NT2/D1 (cell line): ENCODE results near the gene ADA.
"Not testable (repeated sequence)": the region's sequence is repeated elsewhere in the genome, so short reads cannot be mapped to it uniquely, and the experiment has no call there.

Experiments
- DNase-seq: peaks from one replicate; pipeline ENCODE4 v3.0.0-alpha.2; 2011; ENCODE audit warnings: low read depth, low spot score
- H3K27me3 ChIP-seq: 2 replicates; pipeline ENCODE4 v1.6.0; 2011; ENCODE audit warnings: mild to moderate bottlenecking; ENCODE audit not compliant: insufficient read length, insufficient read depth
- H3K36me3 ChIP-seq: 2 replicates; pipeline ENCODE4 v1.6.1; 2011; ENCODE audit warnings: mild to moderate bottlenecking, low read length, mixed read lengths; ENCODE audit not compliant: insufficient read depth, insufficient read length
- H3K4me1 ChIP-seq: 2 replicates; pipeline ENCODE4 v1.5.1; 2011; ENCODE audit not compliant: insufficient read depth, insufficient read length
- H3K4me3 ChIP-seq: 2 replicates; pipeline ENCODE4 v1.5.1; 2011; ENCODE audit warnings: low read depth; ENCODE audit not compliant: insufficient read length
- H3K9ac ChIP-seq: 2 replicates; pipeline ENCODE4 v1.6.0; 2011; ENCODE audit warnings: low read depth; ENCODE audit not compliant: insufficient read length
- H3K9me3 ChIP-seq: 2 replicates; pipeline ENCODE4 v1.5.1; 2011; ENCODE audit warnings: mild to moderate bottlenecking, low read length; ENCODE audit not compliant: insufficient read depth
- SUZ12 ChIP-seq: IDR thresholded peaks from 2 replicates; pipeline ENCODE4 v1.6.1; 2011; ENCODE audit not compliant: insufficient read length, insufficient read depth; ENCODE audit errors: extremely low read depth
- YY1 ChIP-seq: IDR thresholded peaks from 2 replicates; pipeline ENCODE4 v1.6.1; 2011; ENCODE audit not compliant: insufficient read length, insufficient read depth
- ZNF274 ChIP-seq: IDR thresholded peaks from 2 replicates; pipeline ENCODE4 v1.6.1; 2011; ENCODE audit warnings: mild to moderate bottlenecking, low read depth, low read length

The ADA gene

DNA sequence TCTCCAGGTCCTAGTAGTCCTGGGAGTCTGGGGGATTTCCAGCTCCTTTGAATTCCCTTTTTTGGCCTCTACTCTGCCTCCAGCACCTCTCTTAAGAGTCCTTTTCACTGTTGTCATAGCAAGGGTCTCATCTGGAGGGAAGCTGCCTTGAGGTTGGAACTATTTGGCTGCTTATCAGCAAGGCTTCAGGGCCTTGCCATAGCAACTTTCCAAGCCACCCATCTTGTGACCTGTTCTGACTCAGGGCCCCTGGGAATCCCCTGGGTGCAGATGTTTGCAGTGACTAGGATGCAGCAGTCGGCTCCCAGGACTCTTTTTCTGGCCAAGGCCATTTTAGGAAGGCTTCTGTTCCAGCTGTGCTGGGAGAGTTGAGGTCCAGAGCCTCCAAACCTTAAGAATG is 56.8 kb downstream of the ADA start:
- Histone ChIP-seq H3K27me3 (no peaks in the 10 kb centered on the region), H3K36me3 (peaks cover 8% of the 10 kb centered on the region), H3K4me1 (peaks cover 10% of the 10 kb centered on the region), H3K9me3 (no peaks in the 10 kb centered on the region), H3K9ac (no peak overlapping the region), H3K4me3 (no peak overlapping the region)
- TF ChIP-seq SUZ12 (no peak), ZNF274 (no peak), YY1 (no peak)
- no peak for DNase-seq

DNA sequence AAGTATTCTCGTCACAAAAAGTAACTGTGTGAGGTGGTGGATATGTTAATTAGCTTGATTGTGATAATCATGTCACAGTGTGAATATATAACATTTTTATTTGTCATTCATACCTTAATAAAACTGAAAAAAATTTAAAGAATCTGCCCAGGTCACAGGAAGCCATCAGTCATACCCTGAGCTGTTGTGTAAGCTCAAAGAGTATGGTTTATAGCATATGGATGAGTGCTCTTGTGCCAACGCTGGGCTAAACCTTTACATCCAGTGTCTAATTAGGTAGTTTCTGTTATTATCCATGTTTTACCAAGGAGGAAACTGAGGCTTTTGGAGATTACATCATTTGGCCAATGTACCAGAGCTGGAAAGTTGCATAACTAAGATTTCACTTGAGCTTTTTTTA is 57.7 kb downstream of the ADA start:
- H3K9ac ChIP-seq = no peak overlapping the region
- peaks cover 10% of the 10 kb centered on the region for H3K4me1 ChIP-seq
- H3K27me3 ChIP-seq = no peaks in the 10 kb centered on the region
- no peak overlapping the region for H3K4me3 ChIP-seq
- peaks cover 8% of the 10 kb centered on the region for H3K36me3 ChIP-seq
- TF ChIP-seq ZNF274 (no peak), SUZ12 (no peak), YY1 (no peak)
- no peak for DNase-seq
- H3K9me3 ChIP-seq = no peaks in the 10 kb centered on the region

DNA sequence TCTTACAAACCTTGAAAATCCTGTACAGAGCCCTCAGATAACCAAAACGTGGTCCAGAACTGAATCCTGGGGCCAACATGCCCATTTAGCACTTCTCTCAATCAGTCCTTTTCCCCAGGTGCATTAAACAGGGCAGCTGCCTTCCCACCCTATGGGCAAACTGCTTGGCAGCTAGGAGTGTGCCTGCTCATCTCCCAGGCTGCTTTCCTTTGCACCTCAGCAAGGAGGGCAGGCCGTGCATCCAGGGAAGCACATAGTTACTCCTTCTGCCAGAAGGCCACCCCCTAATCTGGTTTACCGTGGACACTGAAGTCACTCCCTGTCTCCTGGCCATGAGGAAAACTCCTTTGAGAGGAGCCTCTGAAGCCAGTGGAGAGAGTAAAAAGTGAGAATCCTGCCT is 59.1 kb downstream of the ADA start:
- Histone ChIP-seq H3K36me3 (peaks cover 8% of the 10 kb centered on the region), H3K9ac (no peak overlapping the region), H3K9me3 (no peaks in the 10 kb centered on the region), H3K4me1 (peaks cover 6% of the 10 kb centered on the region), H3K27me3 (no peaks in the 10 kb centered on the region), H3K4me3 (no peak overlapping the region)
- TF ChIP-seq YY1 (no peak), SUZ12 (no peak)
- no peak for DNase-seq

DNA sequence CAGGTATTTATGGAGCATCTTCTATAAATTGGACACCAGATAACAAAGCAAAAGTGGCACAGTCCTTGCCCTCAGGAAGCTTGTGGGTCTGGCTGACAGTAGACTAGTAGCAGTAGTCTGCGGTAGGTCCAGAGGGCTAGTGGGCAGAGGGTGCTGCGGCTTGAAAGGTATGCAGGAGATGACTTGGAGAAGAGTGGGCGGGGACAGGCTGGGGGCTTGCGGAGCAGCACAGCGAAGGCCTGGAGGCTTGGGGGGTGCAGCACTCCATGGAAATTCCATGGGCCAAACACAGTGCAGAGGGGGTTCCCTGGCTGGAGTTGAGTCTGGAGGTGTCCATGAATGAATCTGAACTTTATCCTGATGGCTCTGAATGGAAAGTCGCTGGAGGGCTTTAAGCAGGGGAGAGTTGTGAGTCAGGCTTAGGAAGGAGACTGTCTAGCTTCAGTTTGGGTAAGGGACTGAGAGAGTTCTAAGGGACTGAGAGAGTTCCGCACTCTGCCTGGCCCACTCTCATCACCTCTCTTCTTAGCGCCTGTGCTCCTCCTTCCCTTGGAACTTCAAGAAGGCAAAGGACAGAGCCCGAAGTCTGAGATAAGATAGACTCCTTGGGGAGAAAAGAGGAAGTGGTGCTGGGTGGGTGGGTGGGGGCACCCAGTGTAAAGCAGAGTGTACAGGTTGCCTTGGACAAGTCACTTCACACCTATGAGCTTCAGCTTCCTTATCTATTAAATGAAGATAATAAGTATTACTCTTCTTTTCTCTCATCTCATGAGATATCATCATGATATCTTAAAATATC is 60.3 kb downstream of the ADA start:
- H3K4me1 ChIP-seq = peaks cover 3% of the 10 kb centered on the region
- no peak for TF ChIP-seq ZNF274
- no peak for TF ChIP-seq SUZ12
- no peak for TF ChIP-seq YY1

DNA sequence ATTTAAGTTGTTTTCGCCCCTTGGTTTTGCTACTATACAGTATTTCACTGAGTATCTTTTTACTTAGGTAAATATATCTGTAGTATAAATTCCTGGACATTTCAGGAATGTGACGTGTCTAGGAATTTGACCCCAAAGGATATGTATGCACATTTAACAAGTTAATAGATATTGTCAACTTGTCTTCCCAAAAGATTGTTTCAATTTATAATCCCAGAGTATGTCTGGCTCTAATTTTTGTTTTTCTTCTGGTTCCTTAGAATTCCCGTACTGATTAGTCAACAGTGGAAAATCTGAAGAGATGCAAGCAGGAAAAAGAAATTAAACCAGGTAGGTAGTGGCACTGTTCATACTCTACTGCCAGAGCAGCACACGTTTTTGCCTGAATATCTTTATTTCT is 62.0 kb downstream of the ADA start:
- Histone ChIP-seq H3K9me3 (no peaks in the 10 kb centered on the region), H3K9ac (no peak overlapping the region), H3K4me3 (no peak overlapping the region), H3K27me3 (no peaks in the 10 kb centered on the region), H3K36me3 (peaks cover 11% of the 10 kb centered on the region), H3K4me1 (peaks cover 9% of the 10 kb centered on the region)
- DNase-seq = no peak
- TF ChIP-seq ZNF274 (no peak), YY1 (no peak), SUZ12 (no peak)

More for the DNA sequence above, 60.3 kb downstream of the ADA start:
- Histone ChIP-seq H3K27me3 (no peaks in the 10 kb centered on the region), H3K4me3 (no peak overlapping the region), H3K36me3 (peaks cover 8% of the 10 kb centered on the region), H3K9me3 (no peaks in the 10 kb centered on the region), H3K9ac (no peak overlapping the region)
- DNase-seq = no peak

DNA sequence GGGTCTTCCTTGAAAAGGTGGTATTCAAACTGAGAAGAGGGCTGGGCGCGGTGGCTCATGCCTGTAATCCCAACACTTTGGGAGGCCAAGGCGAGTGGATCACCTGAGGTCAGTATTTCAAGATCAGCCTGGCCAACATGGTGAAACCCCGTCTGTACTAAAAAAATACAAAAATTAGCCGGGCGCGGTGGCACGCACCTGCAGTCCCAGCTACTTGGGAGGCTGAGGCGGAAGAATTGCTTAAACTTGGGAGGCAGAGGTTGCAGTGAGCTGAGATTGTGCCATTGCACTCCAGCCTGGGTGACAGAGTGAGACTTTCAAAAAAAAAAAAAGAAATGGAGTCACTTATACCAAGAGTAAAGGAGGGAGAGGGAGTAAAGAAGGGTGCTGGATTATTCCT is 63.2 kb downstream of the ADA start:
- H3K4me1 ChIP-seq = not testable (repeated sequence)

DNA sequence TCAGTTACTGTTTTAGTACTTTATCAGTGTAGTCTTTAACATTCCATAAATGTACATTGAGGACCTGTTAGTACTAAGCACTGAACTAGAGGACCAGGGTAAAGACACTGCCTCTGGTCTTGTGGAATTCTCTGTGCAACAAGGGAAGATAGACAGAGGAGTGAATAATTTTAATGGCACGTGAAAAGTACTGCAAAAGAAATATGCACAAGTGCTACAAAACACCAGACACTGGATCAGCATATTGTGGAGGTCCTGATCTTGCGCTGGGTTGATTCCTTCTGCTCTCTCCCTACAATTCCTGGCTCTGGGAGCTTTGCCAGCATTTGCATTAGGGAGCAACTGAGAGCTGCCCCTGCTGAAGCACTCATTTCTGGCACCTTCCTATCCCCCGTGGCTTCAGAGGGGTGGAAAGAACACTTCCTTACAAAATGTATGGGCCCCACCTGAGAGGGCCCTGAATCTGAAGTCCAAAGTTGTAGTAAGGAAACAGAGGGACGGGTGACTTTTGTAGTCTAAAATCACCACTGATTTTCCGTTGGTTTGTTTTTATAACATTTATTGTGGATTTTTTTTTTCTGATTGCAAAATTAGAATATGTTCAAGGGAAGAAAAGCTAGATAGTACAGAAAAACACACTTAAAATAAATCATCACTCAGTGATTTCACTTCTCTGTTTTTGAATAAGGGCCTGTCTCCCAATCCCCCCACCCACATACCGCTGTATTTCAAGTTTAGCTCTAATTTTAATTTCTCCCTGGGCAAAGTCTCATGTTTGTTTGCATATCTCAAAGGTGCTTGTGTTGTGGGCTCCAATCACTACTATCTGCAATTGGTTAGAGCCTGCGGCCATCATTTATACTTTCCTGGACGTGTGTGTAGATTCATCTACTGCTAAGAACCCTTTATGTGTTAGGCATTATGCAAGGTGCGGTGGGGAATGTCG is 64.2 kb downstream of the ADA start:
- Histone ChIP-seq H3K4me1 (peaks cover 9% of the 10 kb centered on the region), H3K9ac (no peak overlapping the region), H3K36me3 (peaks cover 11% of the 10 kb centered on the region), H3K9me3 (no peaks in the 10 kb centered on the region), H3K4me3 (no peak overlapping the region), H3K27me3 (no peaks in the 10 kb centered on the region)
- no peak for DNase-seq
- TF ChIP-seq YY1 (no peak), SUZ12 (no peak), ZNF274 (no peak)

More for the DNA sequence above, 63.2 kb downstream of the ADA start:
- not testable (repeated sequence) for DNase-seq, H3K4me3 ChIP-seq, H3K27me3 ChIP-seq, H3K9me3 ChIP-seq, H3K9ac ChIP-seq
- peaks cover 11% of the 10 kb centered on the region for H3K36me3 ChIP-seq
